ENCODE measurements around the gene LILRB1. TPM values are rescaled to one million over a fixed set of nuclear protein-coding genes. Genes with fewer than 3 reads are reported as not detected.

The LILRB1 gene
- total RNA-seq, 1 donor from 2014 or later = 2.2 TPM

GRCh38 chr19:54600212-54600611 is 30.1 kb upstream of the LILRB1 start:
- no peak overlapping the region for H3K27ac ChIP-seq
- H3K36me3 ChIP-seq = no peaks in the 10 kb centered on the region
- H3K4me1 ChIP-seq = no peaks in the 10 kb centered on the region
- TF ChIP-seq, protein P1, sequence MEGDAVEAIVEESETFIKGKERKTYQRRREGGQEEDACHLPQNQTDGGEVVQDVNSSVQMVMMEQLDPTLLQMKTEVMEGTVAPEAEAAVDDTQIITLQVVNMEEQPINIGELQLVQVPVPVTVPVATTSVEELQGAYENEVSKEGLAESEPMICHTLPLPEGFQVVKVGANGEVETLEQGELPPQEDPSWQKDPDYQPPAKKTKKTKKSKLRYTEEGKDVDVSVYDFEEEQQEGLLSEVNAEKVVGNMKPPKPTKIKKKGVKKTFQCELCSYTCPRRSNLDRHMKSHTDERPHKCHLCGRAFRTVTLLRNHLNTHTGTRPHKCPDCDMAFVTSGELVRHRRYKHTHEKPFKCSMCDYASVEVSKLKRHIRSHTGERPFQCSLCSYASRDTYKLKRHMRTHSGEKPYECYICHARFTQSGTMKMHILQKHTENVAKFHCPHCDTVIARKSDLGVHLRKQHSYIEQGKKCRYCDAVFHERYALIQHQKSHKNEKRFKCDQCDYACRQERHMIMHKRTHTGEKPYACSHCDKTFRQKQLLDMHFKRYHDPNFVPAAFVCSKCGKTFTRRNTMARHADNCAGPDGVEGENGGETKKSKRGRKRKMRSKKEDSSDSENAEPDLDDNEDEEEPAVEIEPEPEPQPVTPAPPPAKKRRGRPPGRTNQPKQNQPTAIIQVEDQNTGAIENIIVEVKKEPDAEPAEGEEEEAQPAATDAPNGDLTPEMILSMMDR (IDR thresholded peaks at IDR 0.05) = no peak
- TF ChIP-seq POLR2AphosphoS5 (IDR thresholded peaks at IDR 0.05; ENCODE audit: insufficient read depth in 1 of 2, low read depth in 1 of 2) (no peak), POLR2A (IDR thresholded peaks at IDR 0.05) (no peak)
- no peak for DNase-seq (ENCODE audit: extremely low spot score in 2 of 2)
- H3K4me3 ChIP-seq = no peak overlapping the region
- intact Hi-C loops (cut with DNase I) = no loop called here
- H3K9me3 ChIP-seq = no peaks in the 10 kb centered on the region
- no peaks in the 10 kb centered on the region for H3K27me3 ChIP-seq

DNA sequence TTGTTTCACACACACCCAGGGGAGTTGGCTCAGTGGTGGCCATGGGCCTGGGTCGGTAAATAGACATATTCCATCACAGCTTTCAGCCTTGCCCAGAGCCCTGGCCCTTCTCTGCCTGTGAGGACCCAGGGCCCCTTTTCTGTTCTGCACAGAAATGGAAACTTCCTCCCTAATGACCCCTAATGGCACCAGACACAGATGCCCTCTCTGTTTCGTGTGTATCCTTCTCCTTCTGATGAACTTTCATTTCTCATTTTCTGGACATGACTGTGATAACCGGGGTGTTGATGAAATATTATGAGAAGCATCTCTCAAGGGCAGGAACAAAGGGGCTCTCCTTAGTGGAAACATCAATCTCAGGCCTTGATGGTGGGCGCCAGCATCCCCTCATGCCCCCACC is 24.1 kb upstream of the LILRB1 start:
- Histone ChIP-seq H3K36me3 (no peaks in the 10 kb centered on the region), H3K9me3 (no peaks in the 10 kb centered on the region), H3K27me3 (no peaks in the 10 kb centered on the region), H3K27ac (no peak overlapping the region), H3K4me1 (no peaks in the 10 kb centered on the region), H3K4me3 (no peak overlapping the region)
- DNase-seq (ENCODE audit: extremely low spot score in 2 of 2) = no peak
- intact Hi-C loops (cut with DNase I) = no loop called here
- TF ChIP-seq POLR2A (IDR thresholded peaks at IDR 0.05) (no peak), POLR2AphosphoS5 (IDR thresholded peaks at IDR 0.05; ENCODE audit: insufficient read depth in 1 of 2, low read depth in 1 of 2) (no peak)
- TF ChIP-seq, protein P1 (IDR thresholded peaks at IDR 0.05) = no peak

- DNase-seq (ENCODE audit: extremely low spot score in 2 of 2) = peak in 1 of 2 donors; percentile 72
- intact Hi-C loops (cut with DNase I) = no loop called here
- H3K9me3 ChIP-seq = no peaks in the 10 kb centered on the region
- H3K4me3 ChIP-seq = no peak overlapping the region
- no peak overlapping the region for H3K27ac ChIP-seq
- TF ChIP-seq POLR2AphosphoS5 (IDR thresholded peaks at IDR 0.05; ENCODE audit: insufficient read depth in 1 of 2, low read depth in 1 of 2) = no peak
- no peak for TF ChIP-seq POLR2A (IDR thresholded peaks at IDR 0.05)
- TF ChIP-seq, protein P1 (IDR thresholded peaks at IDR 0.05) = no peak
- no peaks in the 10 kb centered on the region for H3K27me3 ChIP-seq
- no peaks in the 10 kb centered on the region for H3K36me3 ChIP-seq
- no peaks in the 10 kb centered on the region for H3K4me1 ChIP-seq
Observed at GRCh38 chr19:54606891-54607784, 23.1 kb upstream of the LILRB1 start.

DNA sequence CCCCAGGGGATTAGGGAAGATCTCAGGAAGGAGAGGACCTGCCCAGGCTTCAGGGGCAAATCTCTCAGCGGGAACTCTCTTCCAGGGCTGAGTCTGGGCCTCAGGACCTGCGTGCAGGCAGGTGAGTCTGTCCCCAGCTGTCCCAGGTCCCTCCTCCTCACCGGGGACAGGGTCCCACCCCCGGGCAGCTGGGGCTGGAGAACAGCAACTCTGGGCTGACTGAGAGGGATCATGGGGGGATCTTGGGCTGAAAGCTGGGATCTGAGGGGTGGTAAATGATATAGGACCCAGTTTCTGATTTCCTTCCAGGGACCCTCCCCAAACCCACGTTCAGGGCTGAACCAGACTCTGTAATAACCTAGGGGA is 22.5 kb upstream of the LILRB1 start:
- intact Hi-C loops (cut with DNase I) = no loop called here
- TF ChIP-seq POLR2A (IDR thresholded peaks at IDR 0.05) (no peak), POLR2AphosphoS5 (IDR thresholded peaks at IDR 0.05; ENCODE audit: insufficient read depth in 1 of 2, low read depth in 1 of 2) (no peak)
- TF ChIP-seq, protein P1 (IDR thresholded peaks at IDR 0.05) = no peak
- no peaks in the 10 kb centered on the region for H3K9me3 ChIP-seq
- H3K4me1 ChIP-seq = no peaks in the 10 kb centered on the region
- H3K36me3 ChIP-seq = no peaks in the 10 kb centered on the region
- no peaks in the 10 kb centered on the region for H3K27me3 ChIP-seq
- peak in 1 of 2 donors; percentile 90 for DNase-seq (ENCODE audit: extremely low spot score in 2 of 2)
- H3K4me3 ChIP-seq = no peak overlapping the region
- no peak overlapping the region for H3K27ac ChIP-seq

GRCh38 chr19:54608205-54608604 is 22.1 kb upstream of the LILRB1 start:
- no peaks in the 10 kb centered on the region for H3K9me3 ChIP-seq
- TF ChIP-seq, protein P1 (IDR thresholded peaks at IDR 0.05) = no peak
- TF ChIP-seq POLR2A (IDR thresholded peaks at IDR 0.05) = no peak
- no peaks in the 10 kb centered on the region for H3K27me3 ChIP-seq
- intact Hi-C loops (cut with DNase I) = no loop called here
- H3K27ac ChIP-seq = no peak overlapping the region
- no peak overlapping the region for H3K4me3 ChIP-seq
- no peaks in the 10 kb centered on the region for H3K36me3 ChIP-seq
- DNase-seq (ENCODE audit: extremely low spot score in 2 of 2) = no peak
- H3K4me1 ChIP-seq = no peaks in the 10 kb centered on the region

Measured in vagina (tissue), 2 donors.